HG03039 (cell line): Measurements from ENCODE around the gene UBE2D1.
"Not testable (repeated sequence)": the region's sequence is repeated elsewhere in the genome, so short reads cannot be mapped to it uniquely, and the experiment has no call there.

Experiments used
- ATAC-seq: cut with Tn5 transposase; IDR thresholded peaks from one replicate; pipeline ENCODE4 v1.9.1; 2021; ENCODE audit warnings: mild to moderate bottlenecking, moderate library complexity; ENCODE audit not compliant: unreplicated experiment

The UBE2D1 gene

GRCh38 chr10:58373442-58373827 is 38.6 kb downstream of the UBE2D1 start:
- no peak for ATAC-seq

- ATAC-seq = no peak
These were observed 47.7 kb downstream of the UBE2D1 start for GRCh38 chr10:58382489-58382995.

GRCh38 chr10:58384095-58384494 is 49.3 kb downstream of the UBE2D1 start:
- ATAC-seq = peak; percentile 44

GRCh38 chr10:58384544-58384998 is 49.8 kb downstream of the UBE2D1 start:
- ATAC-seq = no peak

- peak; percentile 85 for ATAC-seq
These were observed 50.4 kb downstream of the UBE2D1 start, which contains the start of gene TFAM for GRCh38 chr10:58384999-58385783. Gene TFAM, plus strand, starts transcription at chr10:58385410. Its CDS starts 138 bp downstream, at chr10:58385548.

GRCh38 chr10:58385784-58386112 is 50.9 kb downstream of the UBE2D1 start:
- ATAC-seq = peak; percentile 5

- ATAC-seq = no peak
These were observed 54.2 kb downstream of the UBE2D1 start for GRCh38 chr10:58389024-58389423.

GRCh38 chr10:58393317-58393716 is 58.5 kb downstream of the UBE2D1 start:
- ATAC-seq = no peak

GRCh38 chr10:58394471-58394870 is 59.7 kb downstream of the UBE2D1 start:
- ATAC-seq = no peak

- no peak for ATAC-seq
These were observed 61.3 kb downstream of the UBE2D1 start for GRCh38 chr10:58396057-58396456.

GRCh38 chr10:58397830-58398229 is 63.0 kb downstream of the UBE2D1 start:
- ATAC-seq = no peak

GRCh38 chr10:58399410-58399809 is 64.6 kb downstream of the UBE2D1 start:
- ATAC-seq = no peak

GRCh38 chr10:58400609-58401008 is 65.8 kb downstream of the UBE2D1 start:
- no peak for ATAC-seq

- no peak for ATAC-seq
These were observed 69.2 kb downstream of the UBE2D1 start for GRCh38 chr10:58404001-58404400.

GRCh38 chr10:58409956-58410610 is 75.3 kb downstream of the UBE2D1 start:
- ATAC-seq = no peak

- no peak for ATAC-seq
These were observed 77.7 kb downstream of the UBE2D1 start for GRCh38 chr10:58412502-58412961.

- no peak for ATAC-seq
These were observed 79.7 kb downstream of the UBE2D1 start for GRCh38 chr10:58414270-58415041.

- ATAC-seq = no peak
These were observed 81.0 kb downstream of the UBE2D1 start for GRCh38 chr10:58415757-58416156.

- ATAC-seq = not testable (repeated sequence)
These were observed 83.1 kb downstream of the UBE2D1 start for GRCh38 chr10:58417902-58418301.
